ENCODE measurements around the gene URI1. TPM values are rescaled to one million over a fixed set of nuclear protein-coding genes. Genes with fewer than 3 reads are reported as not detected.
A peak's percentile ranks its signal among the peaks of the same experiment; 100 is the strongest.

The URI1 gene
- total and polyA plus RNA-seq, 5 donors = 19.1 to 50.4 (median 39.6) TPM

- Histone ChIP-seq H3K9me3 (ENCODE audit: control insufficient read depth, low read length) (no peaks in the 10 kb centered on the region), H3K4me3 (ENCODE audit: low read length) (no peak overlapping the region), H3K27ac (ENCODE audit: low read length) (no peak overlapping the region), H3K4me1 (ENCODE audit: control insufficient read depth, insufficient read depth, low read length) (no peaks in the 10 kb centered on the region), H3K27me3 (ENCODE audit: control insufficient read depth, insufficient read depth) (no peaks in the 10 kb centered on the region)
- 94% methylated on average over 13 of the region's 13 CpGs for WGBS
- intact Hi-C loops (cut with DNase I) = no loop called here
- DNase-seq = no peak
- ATAC-seq = no peak
Observed at GRCh38 chr19:30044273-30045248, 102.5 kb downstream of the URI1 start.

DNA sequence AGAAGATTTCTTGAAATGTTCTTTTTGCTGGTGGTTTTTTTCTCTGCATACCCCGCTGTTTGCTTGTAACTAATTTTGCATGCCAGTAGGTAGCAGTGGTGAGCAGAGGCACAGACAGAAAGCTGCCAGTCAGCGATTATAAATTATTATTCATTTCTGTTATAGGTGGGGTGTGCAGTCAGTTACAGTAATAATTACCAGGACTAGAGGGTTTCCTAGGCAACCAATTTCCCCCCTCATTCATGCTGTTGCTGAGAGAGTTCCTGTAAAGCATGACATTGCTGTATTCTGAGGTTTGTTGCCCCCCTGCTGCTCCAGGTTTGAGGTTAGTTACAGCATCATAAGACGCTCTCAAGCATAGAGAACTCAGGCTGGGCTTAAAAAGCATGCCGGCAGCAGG is 104.5 kb downstream of the URI1 start:
- intact Hi-C loops (cut with DNase I) = no loop called here
- no peaks in the 10 kb centered on the region for H3K9me3 ChIP-seq (ENCODE audit: control insufficient read depth, low read length)

GRCh38 chr19:30047432-30047831 is 105.4 kb downstream of the URI1 start:
- Histone ChIP-seq H3K4me3 (ENCODE audit: low read length) (no peak overlapping the region), H3K9me3 (ENCODE audit: control insufficient read depth, low read length) (no peaks in the 10 kb centered on the region), H3K27me3 (ENCODE audit: control insufficient read depth, insufficient read depth) (no peaks in the 10 kb centered on the region), H3K27ac (ENCODE audit: low read length) (no peak overlapping the region), H3K4me1 (ENCODE audit: control insufficient read depth, insufficient read depth, low read length) (no peaks in the 10 kb centered on the region)
- intact Hi-C loops (cut with DNase I) = no loop called here
- DNase-seq (no peak), ATAC-seq (no peak)
- WGBS = 92% methylated on average over 8 of the region's 8 CpGs

More for the DNA sequence above, 104.5 kb downstream of the URI1 start:
- 54% methylated on average over 4 of the region's 4 CpGs for WGBS
- no peaks in the 10 kb centered on the region for H3K27me3 ChIP-seq (ENCODE audit: control insufficient read depth, insufficient read depth)
- ATAC-seq = no peak
- no peak for DNase-seq
- no peaks in the 10 kb centered on the region for H3K4me1 ChIP-seq (ENCODE audit: control insufficient read depth, insufficient read depth, low read length)
- no peak overlapping the region for H3K4me3 ChIP-seq (ENCODE audit: low read length)
- no peak overlapping the region for H3K27ac ChIP-seq (ENCODE audit: low read length)

DNA sequence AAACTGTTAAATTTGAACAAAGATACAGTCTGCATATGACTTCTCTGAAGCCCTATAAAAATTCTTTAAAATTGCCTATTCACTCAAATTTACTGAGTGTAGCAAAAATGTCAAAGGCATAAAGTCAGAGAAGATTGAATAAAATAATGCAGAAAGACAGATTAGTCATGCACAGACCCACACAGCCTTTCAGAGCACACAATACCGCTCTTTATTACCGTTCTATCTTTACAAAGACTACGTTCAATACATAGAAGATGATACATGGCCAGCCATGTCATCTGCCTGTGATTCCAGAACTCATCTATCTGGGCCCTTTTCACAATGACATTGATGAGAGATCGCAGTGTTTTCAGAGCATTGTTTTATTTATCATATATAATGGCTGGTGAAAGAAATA is 107.2 kb downstream of the URI1 start:
- WGBS = 83% methylated on average over 4 of the region's 4 CpGs
- ATAC-seq = no peak

GRCh38 chr19:30049846-30050667 is 108.0 kb downstream of the URI1 start:
- WGBS = 65% methylated on average over 13 of the region's 13 CpGs

More for the DNA sequence above, 107.2 kb downstream of the URI1 start:
- no peaks in the 10 kb centered on the region for H3K4me1 ChIP-seq (ENCODE audit: control insufficient read depth, insufficient read depth, low read length)
- no peak overlapping the region for H3K27ac ChIP-seq (ENCODE audit: low read length)
- DNase-seq = no peak
- H3K9me3 ChIP-seq (ENCODE audit: control insufficient read depth, low read length) = no peaks in the 10 kb centered on the region
- intact Hi-C loops (cut with DNase I) = no loop called here
- H3K4me3 ChIP-seq (ENCODE audit: low read length) = no peak overlapping the region
- H3K27me3 ChIP-seq (ENCODE audit: control insufficient read depth, insufficient read depth) = no peaks in the 10 kb centered on the region

DNA sequence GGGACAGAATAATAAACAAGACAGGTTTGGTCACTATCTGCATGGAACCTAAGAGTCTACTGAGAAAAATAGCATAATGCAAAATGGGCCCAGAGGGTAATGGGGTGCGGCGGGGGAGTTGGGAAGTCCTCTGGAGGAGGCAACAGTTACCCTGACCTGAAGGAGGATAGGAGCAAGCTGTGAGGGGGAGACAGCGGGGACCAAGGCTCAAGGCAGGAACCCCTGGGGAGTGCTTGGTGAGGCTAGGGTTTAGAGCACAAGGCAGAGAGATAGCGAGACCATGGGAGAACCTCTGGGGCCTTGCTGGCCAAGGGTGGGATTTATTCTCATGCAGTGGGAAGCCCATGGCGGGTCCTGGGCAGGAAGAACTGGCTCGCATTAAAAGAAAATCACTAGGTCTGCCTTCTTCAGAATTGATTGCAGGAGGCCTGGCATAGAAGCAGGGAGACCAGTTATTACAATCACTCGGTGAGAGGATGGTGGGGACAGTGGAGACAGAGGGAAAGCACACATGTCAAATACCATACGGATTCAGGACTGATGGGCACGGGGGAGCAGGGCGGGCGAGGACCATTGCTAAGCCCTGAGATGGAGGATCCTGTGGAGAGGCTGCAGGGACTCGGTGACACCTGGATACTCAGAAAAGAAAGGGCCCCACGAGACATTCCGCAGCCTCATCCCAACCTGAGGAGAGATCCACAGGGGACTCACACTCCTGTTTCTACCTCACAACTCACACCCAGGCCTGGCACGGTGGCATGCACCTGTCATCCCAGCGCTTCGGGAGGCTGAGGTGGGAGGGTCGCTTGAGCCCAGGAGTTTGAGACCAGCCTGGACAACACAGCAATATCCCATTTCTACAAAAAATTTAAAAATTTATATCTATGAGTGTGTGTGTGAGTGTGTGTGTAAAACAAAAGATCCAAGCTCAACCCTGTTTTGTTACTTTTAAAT is 110.4 kb downstream of the URI1 start:
- no peaks in the 10 kb centered on the region for H3K27me3 ChIP-seq (ENCODE audit: control insufficient read depth, insufficient read depth)
- no peaks in the 10 kb centered on the region for H3K4me1 ChIP-seq (ENCODE audit: control insufficient read depth, insufficient read depth, low read length)
- intact Hi-C loops (cut with DNase I) = no loop called here
- 91% methylated on average over 18 of the region's 18 CpGs for WGBS
- H3K9me3 ChIP-seq (ENCODE audit: control insufficient read depth, low read length) = no peaks in the 10 kb centered on the region
- ATAC-seq = peak in 1 of 2 donors; percentile 40
- no peak overlapping the region for H3K27ac ChIP-seq (ENCODE audit: low read length)
- H3K4me3 ChIP-seq (ENCODE audit: low read length) = no peak overlapping the region
- DNase-seq = no peak

More at GRCh38 chr19:30049846-30050667, 108.0 kb downstream of the URI1 start:
- no peak overlapping the region for H3K27ac ChIP-seq (ENCODE audit: low read length)
- H3K4me1 ChIP-seq (ENCODE audit: control insufficient read depth, insufficient read depth, low read length) = no peaks in the 10 kb centered on the region
- intact Hi-C loops (cut with DNase I) = no loop called here
- ATAC-seq (no peak), DNase-seq (no peak)
- H3K27me3 ChIP-seq (ENCODE audit: control insufficient read depth, insufficient read depth) = no peaks in the 10 kb centered on the region
- H3K4me3 ChIP-seq (ENCODE audit: low read length) = no peak overlapping the region
- H3K9me3 ChIP-seq (ENCODE audit: control insufficient read depth, low read length) = no peaks in the 10 kb centered on the region

- Histone ChIP-seq H3K4me3 (ENCODE audit: low read length) (no peak overlapping the region), H3K4me1 (ENCODE audit: control insufficient read depth, insufficient read depth, low read length) (no peaks in the 10 kb centered on the region), H3K27me3 (ENCODE audit: control insufficient read depth, insufficient read depth) (no peaks in the 10 kb centered on the region), H3K27ac (ENCODE audit: low read length) (no peak overlapping the region), H3K9me3 (ENCODE audit: control insufficient read depth, low read length) (no peaks in the 10 kb centered on the region)
- intact Hi-C loops (cut with DNase I) = no loop called here
- ATAC-seq (peak; percentile 13 to 14), DNase-seq (no peak)
- WGBS = 89% methylated on average over 17 of the region's 18 CpGs
Observed at GRCh38 chr19:30053558-30053957, 111.5 kb downstream of the URI1 start.

GRCh38 chr19:30054210-30054609 is 112.2 kb downstream of the URI1 start:
- Histone ChIP-seq H3K27ac (ENCODE audit: low read length) (no peak overlapping the region), H3K27me3 (ENCODE audit: control insufficient read depth, insufficient read depth) (no peaks in the 10 kb centered on the region), H3K4me3 (ENCODE audit: low read length) (no peak overlapping the region), H3K4me1 (ENCODE audit: control insufficient read depth, insufficient read depth, low read length) (no peaks in the 10 kb centered on the region), H3K9me3 (ENCODE audit: control insufficient read depth, low read length) (no peaks in the 10 kb centered on the region)
- DNase-seq (no peak), ATAC-seq (no peak)
- WGBS = 76% methylated on average over 2 of the region's 2 CpGs
- intact Hi-C loops (cut with DNase I) = no loop called here

GRCh38 chr19:30056580-30056979 is 114.5 kb downstream of the URI1 start:
- no peak overlapping the region for H3K27ac ChIP-seq (ENCODE audit: low read length)
- no peaks in the 10 kb centered on the region for H3K4me1 ChIP-seq (ENCODE audit: control insufficient read depth, insufficient read depth, low read length)
- no peaks in the 10 kb centered on the region for H3K27me3 ChIP-seq (ENCODE audit: control insufficient read depth, insufficient read depth)
- no peak overlapping the region for H3K4me3 ChIP-seq (ENCODE audit: low read length)
- ATAC-seq (no peak), DNase-seq (no peak)
- H3K9me3 ChIP-seq (ENCODE audit: control insufficient read depth, low read length) = no peaks in the 10 kb centered on the region
- intact Hi-C loops (cut with DNase I) = no loop called here
- 91% methylated on average over 2 of the region's 2 CpGs for WGBS

- Histone ChIP-seq H3K9me3 (ENCODE audit: control insufficient read depth, low read length) (no peaks in the 10 kb centered on the region), H3K27ac (ENCODE audit: low read length) (no peak overlapping the region), H3K4me1 (ENCODE audit: control insufficient read depth, insufficient read depth, low read length) (no peaks in the 10 kb centered on the region), H3K27me3 (ENCODE audit: control insufficient read depth, insufficient read depth) (no peaks in the 10 kb centered on the region), H3K4me3 (ENCODE audit: low read length) (no peak overlapping the region)
- DNase-seq (no peak), ATAC-seq (no peak)
- intact Hi-C loops (cut with DNase I) = no loop called here
- WGBS = 90% methylated on average over 27 of the region's 27 CpGs
Observed at GRCh38 chr19:30059741-30060457, 117.9 kb downstream of the URI1 start.

All from right cardiac atrium (tissue), 5 donors.